GM12878 (cell line): ENCODE data around the gene OR4E1.

Experiments
- TF ChIP-seq, protein P1 (sequence below): IDR thresholded peaks from 2 replicates; pipeline ENCODE4 v1.6.1; 2011; ENCODE audit warnings: low read depth, mild to moderate bottlenecking, low read length, moderate library complexity, borderline replicate concordance; ENCODE audit errors: extremely low read depth
- TF ChIP-seq, protein P2 (sequence below), 3 experiments: IDR thresholded peaks in 2 of 3; conservative IDR thresholded peaks in 1 of 3; 2 replicates each; pipeline ENCODE4 v1.5.1; 2011; ENCODE audit warnings: low read depth in 3 of 3, low read length in 3 of 3, mild to moderate bottlenecking in 3 of 3, control low read depth in 2 of 3, moderate library complexity in 2 of 3, inconsistent platforms in 1 of 3, mixed read lengths in 1 of 3; ENCODE audit not compliant: control insufficient read depth in 2 of 3, insufficient read depth in 1 of 3; ENCODE audit errors: extremely low read depth in 1 of 3

DNA sequence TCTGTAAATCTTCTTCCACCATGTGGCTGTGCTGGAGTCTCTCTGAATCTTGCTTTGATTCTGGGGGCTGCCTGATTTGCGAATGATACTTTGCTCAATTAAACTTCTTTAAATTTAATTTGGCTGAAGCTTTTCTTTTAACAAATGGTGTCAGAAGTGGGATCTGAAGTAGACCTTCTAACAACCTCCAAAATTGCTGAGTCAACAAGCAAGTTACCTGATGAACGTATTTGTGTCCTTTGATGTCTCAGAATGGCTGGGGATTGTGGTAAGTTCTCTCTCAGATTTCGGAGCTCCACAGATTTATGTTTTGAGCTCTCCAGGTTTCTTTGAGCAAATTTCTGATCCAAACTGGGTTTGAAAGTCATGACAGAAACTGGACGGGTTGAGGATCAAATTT lies 1.9 kb upstream of the OR4E1 start:
- TF ChIP-seq, protein P1, sequence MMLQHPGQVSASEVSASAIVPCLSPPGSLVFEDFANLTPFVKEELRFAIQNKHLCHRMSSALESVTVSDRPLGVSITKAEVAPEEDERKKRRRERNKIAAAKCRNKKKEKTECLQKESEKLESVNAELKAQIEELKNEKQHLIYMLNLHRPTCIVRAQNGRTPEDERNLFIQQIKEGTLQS, result no peak
- TF ChIP-seq, protein P2, sequence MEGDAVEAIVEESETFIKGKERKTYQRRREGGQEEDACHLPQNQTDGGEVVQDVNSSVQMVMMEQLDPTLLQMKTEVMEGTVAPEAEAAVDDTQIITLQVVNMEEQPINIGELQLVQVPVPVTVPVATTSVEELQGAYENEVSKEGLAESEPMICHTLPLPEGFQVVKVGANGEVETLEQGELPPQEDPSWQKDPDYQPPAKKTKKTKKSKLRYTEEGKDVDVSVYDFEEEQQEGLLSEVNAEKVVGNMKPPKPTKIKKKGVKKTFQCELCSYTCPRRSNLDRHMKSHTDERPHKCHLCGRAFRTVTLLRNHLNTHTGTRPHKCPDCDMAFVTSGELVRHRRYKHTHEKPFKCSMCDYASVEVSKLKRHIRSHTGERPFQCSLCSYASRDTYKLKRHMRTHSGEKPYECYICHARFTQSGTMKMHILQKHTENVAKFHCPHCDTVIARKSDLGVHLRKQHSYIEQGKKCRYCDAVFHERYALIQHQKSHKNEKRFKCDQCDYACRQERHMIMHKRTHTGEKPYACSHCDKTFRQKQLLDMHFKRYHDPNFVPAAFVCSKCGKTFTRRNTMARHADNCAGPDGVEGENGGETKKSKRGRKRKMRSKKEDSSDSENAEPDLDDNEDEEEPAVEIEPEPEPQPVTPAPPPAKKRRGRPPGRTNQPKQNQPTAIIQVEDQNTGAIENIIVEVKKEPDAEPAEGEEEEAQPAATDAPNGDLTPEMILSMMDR (IDR thresholded peaks at IDR 0.05 in 2 of 3, conservative IDR thresholded peaks at IDR 0.05 in 1 of 3; ENCODE audit: control insufficient read depth in 2 of 3, extremely low read depth in 1 of 3, insufficient read depth in 1 of 3, low read depth in 3 of 3, low read length in 3 of 3), result no peak
